UCSD-AML1 (cell line): Measurements from ENCODE around the gene RAD51B.

Experiments
- DNase-seq: peaks from one replicate; lab custom pipeline; 2025; ENCODE audit not compliant: unreplicated experiment; lab: John Stamatoyannopoulos, UW

RAD51B gene

GRCh38 chr14:68534276-68534675 lies 714.7 kb downstream of the RAD51B start:
- no peak for DNase-seq

- DNase-seq: no peak
These were observed 715.9 kb downstream of the RAD51B start for GRCh38 chr14:68535404-68536017.

GRCh38 chr14:68536018-68536410 lies 716.4 kb downstream of the RAD51B start:
- no peak for DNase-seq

- DNase-seq: no peak
These were observed 719.1 kb downstream of the RAD51B start for GRCh38 chr14:68538639-68539038.

- no peak for DNase-seq
These were observed 719.7 kb downstream of the RAD51B start for GRCh38 chr14:68539241-68539737.

GRCh38 chr14:68539789-68540188 lies 720.2 kb downstream of the RAD51B start:
- no peak for DNase-seq

GRCh38 chr14:68541178-68541896 lies 721.8 kb downstream of the RAD51B start:
- DNase-seq: no peak

GRCh38 chr14:68542346-68542745 lies 722.8 kb downstream of the RAD51B start:
- DNase-seq: no peak

- DNase-seq: no peak
These were observed 723.9 kb downstream of the RAD51B start for GRCh38 chr14:68543516-68543915.

- no peak for DNase-seq
These were observed 724.7 kb downstream of the RAD51B start for GRCh38 chr14:68544081-68544892.

- no peak for DNase-seq
These were observed 727.3 kb downstream of the RAD51B start for GRCh38 chr14:68546839-68547238.

- no peak for DNase-seq
These were observed 728.0 kb downstream of the RAD51B start for GRCh38 chr14:68547305-68548193.

GRCh38 chr14:68548194-68549076 lies 728.9 kb downstream of the RAD51B start:
- DNase-seq: no peak

- DNase-seq: no peak
These were observed 730.7 kb downstream of the RAD51B start for GRCh38 chr14:68550338-68550715.

- DNase-seq: no peak
These were observed 731.6 kb downstream of the RAD51B start for GRCh38 chr14:68551045-68551683.

- no peak for DNase-seq
These were observed 732.5 kb downstream of the RAD51B start for GRCh38 chr14:68552075-68552474.

- DNase-seq: no peak
These were observed 733.0 kb downstream of the RAD51B start for GRCh38 chr14:68552602-68553001.

- DNase-seq: no peak
These were observed 733.7 kb downstream of the RAD51B start for GRCh38 chr14:68553311-68553710.

- DNase-seq: no peak
These were observed 734.7 kb downstream of the RAD51B start for GRCh38 chr14:68554231-68554630.
